ENCODE data around the gene AFF3. TPM values are rescaled to one million over a fixed set of nuclear protein-coding genes. Genes with fewer than 3 reads are reported as not detected.
A peak's percentile ranks its signal among the peaks of the same experiment; 100 is the strongest.

Gene AFF3
- total RNA-seq, 1 donor from 2014 or later: 44.6 TPM

- ATAC-seq (no peak), DNase-seq (no peak)
- H3K4me3 ChIP-seq: no peak overlapping the region
- intact Hi-C loops (cut with DNase I): no loop called here
- H3K9me3 ChIP-seq: no peaks in the 10 kb centered on the region
- H3K27ac ChIP-seq: no peak overlapping the region
- no peaks in the 10 kb centered on the region for H3K4me1 ChIP-seq
- H3K27me3 ChIP-seq: no peaks in the 10 kb centered on the region
- H3K36me3 ChIP-seq: no peaks in the 10 kb centered on the region
- no peak for TF ChIP-seq CTCF (IDR thresholded peaks at IDR 0.05)
Observed at GRCh38 chr2:100041385-100041784, 101.0 kb downstream of the AFF3 start.

DNA sequence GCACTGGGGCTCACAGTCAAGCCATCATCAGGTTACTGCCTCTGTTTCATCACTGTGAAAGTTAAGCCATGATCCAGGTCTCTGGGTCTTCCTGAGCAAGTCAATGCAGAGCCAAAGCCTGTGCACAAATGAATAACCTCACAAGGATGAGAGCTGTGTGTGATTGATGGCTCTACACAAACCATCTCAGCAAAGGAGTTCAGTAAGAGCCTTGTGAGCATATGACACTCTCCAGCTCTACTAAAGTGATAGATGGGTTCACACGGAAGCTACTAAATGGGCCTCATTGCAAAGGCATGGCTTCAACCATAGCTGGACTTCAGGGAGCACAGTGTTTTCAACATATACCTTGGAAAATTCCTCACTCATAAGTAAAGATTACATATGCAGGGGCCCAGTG lies 101.5 kb downstream of the AFF3 start:
- intact Hi-C loops (cut with DNase I): no loop called here
- TF ChIP-seq CTCF (IDR thresholded peaks at IDR 0.05): no peak
- no peak for ATAC-seq
- Histone ChIP-seq H3K27me3 (no peaks in the 10 kb centered on the region), H3K9me3 (no peaks in the 10 kb centered on the region), H3K4me1 (no peaks in the 10 kb centered on the region), H3K36me3 (no peaks in the 10 kb centered on the region), H3K4me3 (no peak overlapping the region), H3K27ac (no peak overlapping the region)
- DNase-seq: no peak

GRCh38 chr2:100039291-100039980 lies 103.0 kb downstream of the AFF3 start:
- Histone ChIP-seq H3K27me3 (no peaks in the 10 kb centered on the region), H3K4me1 (no peaks in the 10 kb centered on the region), H3K27ac (no peak overlapping the region), H3K4me3 (no peak overlapping the region), H3K36me3 (no peaks in the 10 kb centered on the region), H3K9me3 (no peaks in the 10 kb centered on the region)
- DNase-seq: no peak
- intact Hi-C loops (cut with DNase I): no loop called here
- peak; percentile 75 for ATAC-seq
- no peak for TF ChIP-seq CTCF (IDR thresholded peaks at IDR 0.05)

DNA sequence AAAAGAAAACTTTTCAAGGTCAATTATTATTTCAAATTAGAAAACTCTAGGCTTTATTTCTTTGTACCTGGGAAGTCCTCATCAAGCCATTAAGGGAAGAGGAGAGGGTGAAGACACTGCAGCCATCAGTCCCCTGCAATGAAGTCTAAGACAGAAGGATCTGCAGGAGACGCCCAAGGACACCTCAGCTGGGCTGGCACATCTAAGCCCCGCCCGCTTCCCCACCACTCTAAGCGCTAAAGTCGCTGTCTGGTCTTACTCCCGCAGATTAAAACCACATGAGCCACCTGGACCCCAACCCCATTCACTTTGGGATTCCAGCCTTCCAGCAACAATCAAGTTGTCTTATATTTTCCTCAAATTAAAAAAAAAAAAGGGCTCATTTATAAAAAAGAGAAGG lies 104.4 kb downstream of the AFF3 start:
- Histone ChIP-seq H3K4me1 (no peaks in the 10 kb centered on the region), H3K36me3 (no peaks in the 10 kb centered on the region), H3K27me3 (no peaks in the 10 kb centered on the region), H3K27ac (no peak overlapping the region), H3K9me3 (no peaks in the 10 kb centered on the region), H3K4me3 (no peak overlapping the region)
- intact Hi-C loops (cut with DNase I): no loop called here
- ATAC-seq (no peak), DNase-seq (no peak)
- no peak for TF ChIP-seq CTCF (IDR thresholded peaks at IDR 0.05)

DNA sequence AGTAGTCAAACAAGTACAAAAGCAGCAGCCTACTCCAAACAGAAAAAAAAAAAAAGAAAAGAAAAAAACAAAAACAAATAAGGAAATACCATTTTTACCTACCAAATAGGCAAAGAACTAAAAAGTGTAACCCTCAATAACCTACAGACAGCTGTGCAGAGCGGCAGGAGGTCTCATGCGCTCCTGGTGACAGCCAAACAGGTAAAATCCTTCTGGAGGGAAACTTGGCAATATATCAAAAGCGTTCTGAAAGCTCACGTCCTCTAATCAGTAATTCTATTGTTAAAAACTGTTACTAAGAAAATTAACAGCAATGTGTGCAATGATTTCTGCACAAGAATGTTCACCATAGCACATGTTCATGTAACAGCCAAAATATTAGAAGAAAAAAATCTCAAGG lies 105.6 kb downstream of the AFF3 start:
- Histone ChIP-seq H3K36me3 (no peaks in the 10 kb centered on the region), H3K27me3 (no peaks in the 10 kb centered on the region), H3K9me3 (no peaks in the 10 kb centered on the region), H3K27ac (no peak overlapping the region), H3K4me3 (no peak overlapping the region), H3K4me1 (no peaks in the 10 kb centered on the region)
- ATAC-seq (no peak), DNase-seq (no peak)
- intact Hi-C loops (cut with DNase I): no loop called here
- TF ChIP-seq CTCF (IDR thresholded peaks at IDR 0.05): no peak

DNA sequence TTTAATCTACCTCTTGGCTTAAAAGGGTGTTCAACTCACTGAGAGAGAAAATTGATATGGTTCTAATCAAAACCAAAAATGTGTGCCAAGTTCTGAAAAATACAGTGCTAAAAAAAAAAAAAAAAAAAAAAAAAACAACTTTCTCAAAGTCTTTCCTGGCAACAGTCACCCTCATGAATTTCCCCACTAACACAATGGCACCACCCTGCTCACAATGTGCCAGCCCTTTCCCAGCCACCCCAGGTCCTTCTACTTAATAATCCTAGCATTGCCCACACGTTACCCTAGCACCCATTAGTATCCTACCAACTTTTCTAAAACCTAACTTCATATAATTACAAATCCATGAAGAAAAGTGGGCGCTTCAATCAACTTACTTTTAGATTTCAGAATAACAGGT lies 106.4 kb downstream of the AFF3 start:
- H3K9me3 ChIP-seq: no peaks in the 10 kb centered on the region
- no peaks in the 10 kb centered on the region for H3K4me1 ChIP-seq
- no peak for TF ChIP-seq CTCF (IDR thresholded peaks at IDR 0.05)
- DNase-seq (no peak), ATAC-seq (no peak)
- no peaks in the 10 kb centered on the region for H3K36me3 ChIP-seq
- no peak overlapping the region for H3K4me3 ChIP-seq
- intact Hi-C loops (cut with DNase I): no loop called here
- no peak overlapping the region for H3K27ac ChIP-seq
- no peaks in the 10 kb centered on the region for H3K27me3 ChIP-seq
